ENCODE data around the gene TREX2.

DNA sequence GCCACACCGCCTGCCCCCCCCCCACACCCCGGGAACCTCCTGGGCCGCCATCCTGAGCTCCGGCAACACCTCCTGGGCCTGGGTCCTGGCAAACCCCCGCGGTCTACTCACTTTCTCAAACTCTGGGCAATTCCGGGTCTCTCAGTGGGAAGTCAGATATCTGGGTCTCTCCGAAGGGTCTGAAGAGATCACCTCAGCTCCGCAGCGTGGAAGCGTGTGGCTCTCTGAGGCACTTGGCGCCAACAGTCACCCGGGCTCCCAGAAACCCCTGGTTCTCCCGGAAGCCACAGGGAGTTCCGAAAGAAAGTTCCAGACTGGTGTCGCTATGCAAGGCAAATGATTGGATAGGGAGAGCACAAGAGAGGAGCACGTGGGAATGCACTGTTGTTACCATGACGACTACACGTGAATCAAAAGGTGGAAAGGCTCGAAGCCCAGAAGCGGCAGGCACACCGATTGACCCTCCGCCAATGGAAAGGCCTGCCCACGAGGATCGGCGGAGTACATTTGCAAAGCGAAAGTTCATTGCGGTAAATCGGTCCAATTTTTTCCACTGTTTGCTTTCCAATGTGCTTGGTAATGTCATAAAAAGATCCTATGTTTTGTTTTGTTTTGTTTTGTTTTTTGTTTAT is 44.6 kb downstream of the TREX2 start, which contains the start of gene PNMA6E:
- TF ChIP-seq, protein P1, sequence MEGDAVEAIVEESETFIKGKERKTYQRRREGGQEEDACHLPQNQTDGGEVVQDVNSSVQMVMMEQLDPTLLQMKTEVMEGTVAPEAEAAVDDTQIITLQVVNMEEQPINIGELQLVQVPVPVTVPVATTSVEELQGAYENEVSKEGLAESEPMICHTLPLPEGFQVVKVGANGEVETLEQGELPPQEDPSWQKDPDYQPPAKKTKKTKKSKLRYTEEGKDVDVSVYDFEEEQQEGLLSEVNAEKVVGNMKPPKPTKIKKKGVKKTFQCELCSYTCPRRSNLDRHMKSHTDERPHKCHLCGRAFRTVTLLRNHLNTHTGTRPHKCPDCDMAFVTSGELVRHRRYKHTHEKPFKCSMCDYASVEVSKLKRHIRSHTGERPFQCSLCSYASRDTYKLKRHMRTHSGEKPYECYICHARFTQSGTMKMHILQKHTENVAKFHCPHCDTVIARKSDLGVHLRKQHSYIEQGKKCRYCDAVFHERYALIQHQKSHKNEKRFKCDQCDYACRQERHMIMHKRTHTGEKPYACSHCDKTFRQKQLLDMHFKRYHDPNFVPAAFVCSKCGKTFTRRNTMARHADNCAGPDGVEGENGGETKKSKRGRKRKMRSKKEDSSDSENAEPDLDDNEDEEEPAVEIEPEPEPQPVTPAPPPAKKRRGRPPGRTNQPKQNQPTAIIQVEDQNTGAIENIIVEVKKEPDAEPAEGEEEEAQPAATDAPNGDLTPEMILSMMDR (IDR thresholded peaks at IDR 0.05; ENCODE audit: control extremely low read depth in 1 of 3, insufficient read depth in 1 of 3, low read depth in 1 of 3, low read length in 3 of 3) = no peak
- TF ChIP-seq JUN (IDR thresholded peaks at IDR 0.05; ENCODE audit: low read depth, low read length) (no peak), SUZ12 (IDR thresholded peaks at IDR 0.05; ENCODE audit: low read length) (no peak), EZH2 (IDR thresholded peaks at IDR 0.05; ENCODE audit: low read depth, low read length, severe bottlenecking) (no peak), POLR2A (IDR thresholded peaks at IDR 0.05; ENCODE audit: control extremely low read depth in 1 of 2, low read depth in 2 of 2, low read length in 2 of 2) (no peak), RFX5 (IDR thresholded peaks at IDR 0.05; ENCODE audit: borderline replicate concordance, low read depth, low read length) (no peak)

Measured in H1 (cell line).